HG02970 (cell line): ENCODE data around the gene ABHD17B.

ENCODE experiments used
- ATAC-seq: cut with Tn5 transposase; IDR thresholded peaks from one replicate; pipeline ENCODE4 v1.9.1; 2021; ENCODE audit warnings: mild to moderate bottlenecking, moderate library complexity, moderate number of reproducible peaks; ENCODE audit not compliant: unreplicated experiment, low FRiP score

ABHD17B gene

GRCh38 chr9:71879644-71880174 is 31.3 kb downstream of the ABHD17B start:
- no peak for ATAC-seq

GRCh38 chr9:71878327-71879274 is 32.4 kb downstream of the ABHD17B start:
- no peak for ATAC-seq

GRCh38 chr9:71876829-71877228 is 34.2 kb downstream of the ABHD17B start:
- ATAC-seq = no peak

GRCh38 chr9:71876106-71876505 is 34.9 kb downstream of the ABHD17B start:
- no peak for ATAC-seq

GRCh38 chr9:71875345-71875744 is 35.6 kb downstream of the ABHD17B start:
- ATAC-seq = no peak

- ATAC-seq = no peak
Measured at GRCh38 chr9:71863631-71864030, 47.4 kb downstream of the ABHD17B start.

- ATAC-seq = no peak
Measured at GRCh38 chr9:71861618-71862017, 49.4 kb downstream of the ABHD17B start.

- ATAC-seq = no peak
Measured at GRCh38 chr9:71859939-71860338, 51.1 kb downstream of the ABHD17B start.

- ATAC-seq = no peak
Measured at GRCh38 chr9:71858812-71859211, 52.2 kb downstream of the ABHD17B start.

GRCh38 chr9:71858102-71858798 is 52.7 kb downstream of the ABHD17B start:
- no peak for ATAC-seq

- no peak for ATAC-seq
Measured at GRCh38 chr9:71857159-71857558, 53.8 kb downstream of the ABHD17B start.

- ATAC-seq = no peak
Measured at GRCh38 chr9:71854811-71855210, 56.2 kb downstream of the ABHD17B start.

- no peak for ATAC-seq
Measured at GRCh38 chr9:71853084-71853483, 57.9 kb downstream of the ABHD17B start.

- ATAC-seq = no peak
Measured at GRCh38 chr9:71850996-71851395, 60.0 kb downstream of the ABHD17B start.

GRCh38 chr9:71847892-71848291 is 63.1 kb downstream of the ABHD17B start:
- ATAC-seq = no peak

- no peak for ATAC-seq
Measured at GRCh38 chr9:71844808-71845207, 66.2 kb downstream of the ABHD17B start.

GRCh38 chr9:71839668-71840067 is 71.3 kb downstream of the ABHD17B start:
- no peak for ATAC-seq

- no peak for ATAC-seq
Measured at GRCh38 chr9:71835596-71835995, 75.4 kb downstream of the ABHD17B start.

GRCh38 chr9:71830929-71831328 is 80.1 kb downstream of the ABHD17B start:
- no peak for ATAC-seq

- no peak for ATAC-seq
Measured at GRCh38 chr9:71830153-71830552, 80.8 kb downstream of the ABHD17B start.

- no peak for ATAC-seq
Measured at GRCh38 chr9:71826279-71826678, 84.7 kb downstream of the ABHD17B start.
